22Rv1 (cell line): ENCODE measurements around the gene DENND2A.

Experiments
- H3K27ac ChIP-seq: fragments of 450-650 bp; 2 replicates; pipeline ENCODE4 v1.5.1; 2017
- CTCF ChIP-seq: fragments of 450-650 bp; IDR thresholded peaks from 2 replicates; pipeline ENCODE4 v1.5.1; 2017; ENCODE audit warnings: mild to moderate bottlenecking
- ZFX ChIP-seq: fragments of 450-650 bp; IDR thresholded peaks from 2 replicates; pipeline ENCODE4 v1.6.1; 2017; ENCODE audit warnings: antibody characterized with exemption, borderline replicate concordance

DENND2A gene

GRCh38 chr7:140592964-140593671 lies 47.5 kb downstream of the DENND2A start:
- TF ChIP-seq ZFX (no peak), CTCF (no peak)
- no peak overlapping the region for H3K27ac ChIP-seq

GRCh38 chr7:140591180-140591902 lies 49.3 kb downstream of the DENND2A start:
- TF ChIP-seq CTCF (no peak), ZFX (no peak)
- no peak overlapping the region for H3K27ac ChIP-seq

- TF ChIP-seq ZFX, result no peak
- no peak for TF ChIP-seq CTCF
- no peak overlapping the region for H3K27ac ChIP-seq
These were observed 53.4 kb downstream of the DENND2A start for GRCh38 chr7:140587243-140587642.

- H3K27ac ChIP-seq, result no peak overlapping the region
- TF ChIP-seq CTCF, result no peak
These were observed 54.1 kb downstream of the DENND2A start for GRCh38 chr7:140586516-140586915.

GRCh38 chr7:140585333-140585732 lies 55.3 kb downstream of the DENND2A start:
- H3K27ac ChIP-seq, result no peak overlapping the region

GRCh38 chr7:140584195-140584851 lies 56.3 kb downstream of the DENND2A start:
- H3K27ac ChIP-seq, result no peak overlapping the region
- TF ChIP-seq ZFX, result no peak
- TF ChIP-seq CTCF, result no peak

More at GRCh38 chr7:140585333-140585732, 55.3 kb downstream of the DENND2A start:
- TF ChIP-seq CTCF (no peak), ZFX (no peak)

- no peak overlapping the region for H3K27ac ChIP-seq
These were observed 59.2 kb downstream of the DENND2A start for GRCh38 chr7:140581411-140581810.

More at GRCh38 chr7:140581411-140581810, 59.2 kb downstream of the DENND2A start:
- TF ChIP-seq ZFX, result no peak
- no peak for TF ChIP-seq CTCF
